ENCODE data around the gene ADAMTSL1.

The ADAMTSL1 gene

DNA sequence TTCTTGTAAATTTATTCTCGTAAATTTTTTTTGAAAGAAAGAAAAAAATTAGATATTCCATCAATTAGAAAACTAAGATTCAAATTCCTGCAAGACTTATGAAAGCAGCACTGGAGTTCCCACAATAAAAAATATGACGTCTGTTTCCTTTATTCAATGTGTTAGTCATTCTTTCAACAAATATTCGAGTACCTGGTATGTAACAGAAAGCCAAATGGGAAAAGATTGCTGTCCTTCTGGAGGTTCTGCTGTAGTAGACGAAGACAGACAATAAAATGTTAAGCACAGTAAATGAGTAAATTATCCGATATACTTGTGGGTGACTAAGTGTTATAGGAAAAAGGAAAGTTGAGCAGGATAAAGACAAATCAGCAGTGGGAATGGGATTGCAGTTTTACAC is 92.2 kb downstream of the ADAMTSL1 start:
- Histone ChIP-seq H3K27me3 (ENCODE audit: insufficient read depth, low read length) (no peaks in the 10 kb centered on the region), H3K4me3 (ENCODE audit: low read length) (no peak overlapping the region), H3K36me3 (ENCODE audit: insufficient read depth, low read length) (no peaks in the 10 kb centered on the region), H3K4me1 (ENCODE audit: insufficient read depth, low read length) (peaks cover 10% of the 10 kb centered on the region; the same call in 1 of the 2 replicates), H3K9me3 (ENCODE audit: insufficient read depth, low read depth, low read length) (no peaks in the 10 kb centered on the region), H3K9ac (ENCODE audit: low read depth, low read length) (no peak overlapping the region), H3K27ac (ENCODE audit: low read depth, low read length) (no peak overlapping the region)
- 93% methylated on average over 4 of the region's 5 CpGs for WGBS

DNA sequence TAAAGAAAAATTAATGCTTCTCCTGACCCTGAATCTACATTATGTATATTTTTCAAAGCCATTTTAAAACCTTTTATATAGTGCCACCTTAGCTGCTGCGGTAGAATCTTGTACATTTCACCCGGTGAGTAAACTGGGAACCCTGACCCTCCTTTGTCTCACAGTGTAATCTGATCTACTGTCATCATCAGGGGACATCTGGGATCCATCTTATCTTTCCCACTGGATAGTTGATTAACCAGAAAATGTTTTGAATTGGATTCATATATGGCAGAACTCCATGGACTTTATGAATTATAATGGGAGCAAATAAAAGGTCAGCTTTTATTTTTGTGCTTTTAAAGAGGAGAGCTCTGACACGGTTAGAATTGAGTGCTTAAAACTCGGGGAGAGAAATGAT is 95.0 kb downstream of the ADAMTSL1 start:
- no peaks in the 10 kb centered on the region for H3K27me3 ChIP-seq (ENCODE audit: insufficient read depth, low read length)
- H3K27ac ChIP-seq (ENCODE audit: low read depth, low read length): no peak overlapping the region
- H3K9me3 ChIP-seq (ENCODE audit: insufficient read depth, low read depth, low read length): no peaks in the 10 kb centered on the region
- 88% methylated on average over 4 of the region's 4 CpGs for WGBS
- H3K4me3 ChIP-seq (ENCODE audit: low read length): no peak overlapping the region
- no peak overlapping the region for H3K9ac ChIP-seq (ENCODE audit: low read depth, low read length)
- peaks cover 10% of the 10 kb centered on the region; the same call in 1 of the 2 replicates for H3K4me1 ChIP-seq (ENCODE audit: insufficient read depth, low read length)
- no peaks in the 10 kb centered on the region for H3K36me3 ChIP-seq (ENCODE audit: insufficient read depth, low read length)

DNA sequence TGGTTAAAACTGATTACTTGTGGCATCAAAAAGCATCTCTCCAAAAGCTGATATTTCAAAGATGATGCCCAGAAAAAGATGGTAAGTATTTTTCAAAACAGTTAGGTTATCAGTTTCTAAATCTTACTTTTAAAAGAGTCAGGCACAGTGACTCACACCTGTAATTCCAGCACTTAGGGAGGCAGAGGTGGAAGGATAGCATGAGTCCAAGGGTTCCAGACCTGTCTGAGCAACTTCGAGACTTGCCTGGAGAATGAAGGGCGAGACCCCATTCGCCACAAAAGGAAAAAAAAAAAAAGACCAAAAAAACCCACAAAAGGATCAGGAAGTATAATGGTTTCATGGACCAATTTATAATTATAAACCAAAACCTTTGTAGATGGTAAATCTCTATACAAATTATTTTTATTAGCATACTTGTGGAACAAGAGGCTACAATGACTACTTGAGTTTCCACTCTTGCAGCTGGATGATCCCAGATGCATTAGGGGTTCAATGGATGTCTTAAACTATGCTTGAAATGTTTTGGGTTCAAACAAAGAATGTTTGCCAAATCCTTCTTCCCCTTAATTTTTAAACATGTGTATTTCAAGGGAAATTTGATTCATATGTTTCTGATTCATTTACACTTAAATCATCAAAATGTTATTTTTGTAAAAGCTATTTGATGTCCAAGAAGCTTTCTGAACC is 96.1 kb downstream of the ADAMTSL1 start:
- H3K36me3 ChIP-seq (ENCODE audit: insufficient read depth, low read length): no peaks in the 10 kb centered on the region
- H3K27ac ChIP-seq (ENCODE audit: low read depth, low read length): no peak overlapping the region
- peaks cover 10% of the 10 kb centered on the region; the same call in 1 of the 2 replicates for H3K4me1 ChIP-seq (ENCODE audit: insufficient read depth, low read length)
- no peaks in the 10 kb centered on the region for H3K9me3 ChIP-seq (ENCODE audit: insufficient read depth, low read depth, low read length)
- no peaks in the 10 kb centered on the region for H3K27me3 ChIP-seq (ENCODE audit: insufficient read depth, low read length)
- no peak overlapping the region for H3K4me3 ChIP-seq (ENCODE audit: low read length)
- no peak overlapping the region for H3K9ac ChIP-seq (ENCODE audit: low read depth, low read length)
- 100% methylated on average over 1 of the region's 3 CpGs for WGBS

DNA sequence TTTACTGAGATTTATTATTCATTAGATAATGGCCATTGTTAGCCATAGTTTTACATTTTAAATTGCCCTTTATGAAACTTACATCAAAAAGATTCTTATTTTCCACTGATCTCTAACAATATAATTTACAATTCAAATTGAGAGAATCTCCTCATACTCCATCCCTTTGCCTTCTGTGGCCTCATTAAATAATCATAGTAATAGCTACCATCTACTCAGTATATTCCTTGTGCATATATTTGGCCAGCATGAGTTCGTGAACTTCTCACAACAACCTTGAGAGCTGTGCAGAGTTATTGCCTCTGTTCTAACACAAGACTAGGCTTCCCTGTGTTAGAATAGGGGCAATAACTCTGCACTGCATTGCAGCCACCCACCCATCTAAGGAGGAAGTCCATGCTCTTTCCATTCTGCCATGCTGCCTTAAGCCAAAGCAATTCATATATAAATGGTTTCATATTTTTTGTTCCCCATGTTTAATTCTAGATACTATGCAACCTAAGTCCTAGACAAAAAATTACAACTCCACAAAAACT is 99.1 kb downstream of the ADAMTSL1 start:
- H3K4me3 ChIP-seq (ENCODE audit: low read length): no peak overlapping the region
- H3K27me3 ChIP-seq (ENCODE audit: insufficient read depth, low read length): no peaks in the 10 kb centered on the region
- no peaks in the 10 kb centered on the region for H3K9me3 ChIP-seq (ENCODE audit: insufficient read depth, low read depth, low read length)
- H3K27ac ChIP-seq (ENCODE audit: low read depth, low read length): no peak overlapping the region
- whole genome bisulfite sequencing: 95% methylated on average over 1 of the region's 1 CpG
- no peak overlapping the region for H3K9ac ChIP-seq (ENCODE audit: low read depth, low read length)
- no peaks in the 10 kb centered on the region for H3K36me3 ChIP-seq (ENCODE audit: insufficient read depth, low read length)
- H3K4me1 ChIP-seq (ENCODE audit: insufficient read depth, low read length): peaks cover 7% of the 10 kb centered on the region; the same call in 1 of the 2 replicates

DNA sequence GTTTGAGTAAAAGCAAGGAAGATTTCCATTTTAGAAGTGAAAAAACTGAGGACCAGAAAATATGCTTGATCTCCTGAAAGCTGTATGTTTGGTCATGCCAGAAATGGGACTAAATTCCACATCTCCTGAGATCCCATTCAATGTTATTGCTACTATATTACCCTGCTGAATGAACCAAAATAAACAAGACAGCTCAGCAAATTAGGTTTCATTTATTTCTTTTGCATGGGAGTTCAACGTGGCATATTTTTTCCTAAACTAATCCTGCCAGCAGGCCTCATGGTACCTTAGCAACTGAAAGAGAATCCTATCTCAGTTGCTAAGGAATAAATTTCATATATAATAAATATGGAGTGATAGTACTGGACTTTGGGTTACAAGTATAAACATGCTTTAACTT is 101.7 kb downstream of the ADAMTSL1 start:
- 89% methylated on average over 1 of the region's 1 CpG for WGBS
- H3K27ac ChIP-seq (ENCODE audit: low read depth, low read length): no peak overlapping the region
- no peaks in the 10 kb centered on the region for H3K27me3 ChIP-seq (ENCODE audit: insufficient read depth, low read length)
- H3K9me3 ChIP-seq (ENCODE audit: insufficient read depth, low read depth, low read length): no peaks in the 10 kb centered on the region
- H3K4me1 ChIP-seq (ENCODE audit: insufficient read depth, low read length): no peaks in the 10 kb centered on the region
- H3K9ac ChIP-seq (ENCODE audit: low read depth, low read length): no peak overlapping the region
- no peaks in the 10 kb centered on the region for H3K36me3 ChIP-seq (ENCODE audit: insufficient read depth, low read length)
- no peak overlapping the region for H3K4me3 ChIP-seq (ENCODE audit: low read length)

DNA sequence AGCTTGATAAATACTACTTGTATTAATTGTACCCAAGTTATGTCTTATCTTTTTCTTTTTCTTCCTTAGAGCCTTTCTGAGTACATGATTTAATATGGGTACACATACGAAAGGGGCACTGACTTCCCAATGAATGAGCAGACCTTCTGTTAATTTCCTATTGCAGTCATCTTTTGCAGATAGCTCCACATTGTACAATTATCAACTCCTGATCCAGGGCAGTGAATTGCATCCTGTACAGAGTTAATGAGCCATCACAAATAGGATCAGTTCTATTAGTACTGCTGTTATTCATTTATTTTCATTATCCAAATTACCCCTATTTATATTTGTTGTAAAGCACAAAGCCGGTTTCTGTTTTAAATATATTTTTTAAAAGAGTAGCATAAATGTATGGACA is 105.6 kb downstream of the ADAMTSL1 start:
- H3K4me1 ChIP-seq (ENCODE audit: insufficient read depth, low read length): no peaks in the 10 kb centered on the region
- WGBS: 91% methylated on average over 1 of the region's 2 CpGs
- H3K27ac ChIP-seq (ENCODE audit: low read depth, low read length): no peak overlapping the region
- H3K36me3 ChIP-seq (ENCODE audit: insufficient read depth, low read length): no peaks in the 10 kb centered on the region
- no peak overlapping the region for H3K9ac ChIP-seq (ENCODE audit: low read depth, low read length)
- H3K27me3 ChIP-seq (ENCODE audit: insufficient read depth, low read length): no peaks in the 10 kb centered on the region
- H3K4me3 ChIP-seq (ENCODE audit: low read length): no peak overlapping the region
- no peaks in the 10 kb centered on the region for H3K9me3 ChIP-seq (ENCODE audit: insufficient read depth, low read depth, low read length)

DNA sequence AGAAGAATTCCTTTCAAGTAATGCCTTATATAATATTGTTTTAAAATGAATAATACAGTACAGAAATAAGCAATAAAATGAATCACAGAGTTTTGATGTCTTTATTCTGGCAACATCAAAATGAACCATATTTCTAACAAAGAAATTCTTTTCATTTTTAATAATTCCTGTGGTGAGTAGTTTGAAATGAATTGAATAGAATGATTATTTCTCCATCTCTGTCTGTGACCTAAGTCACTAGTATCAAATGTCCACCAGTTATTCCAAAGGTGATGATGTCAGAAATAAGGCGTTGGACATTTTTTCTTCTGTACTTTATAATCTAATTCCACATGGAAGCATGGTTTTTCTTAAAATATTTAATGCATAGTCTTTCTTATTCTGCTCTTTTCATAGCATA is 106.2 kb downstream of the ADAMTSL1 start:
- WGBS: no CpG with 5 or more reads among the region's 1 CpG
- H3K4me1 ChIP-seq (ENCODE audit: insufficient read depth, low read length): no peaks in the 10 kb centered on the region
- no peaks in the 10 kb centered on the region for H3K36me3 ChIP-seq (ENCODE audit: insufficient read depth, low read length)
- H3K27ac ChIP-seq (ENCODE audit: low read depth, low read length): no peak overlapping the region
- no peaks in the 10 kb centered on the region for H3K27me3 ChIP-seq (ENCODE audit: insufficient read depth, low read length)
- H3K9me3 ChIP-seq (ENCODE audit: insufficient read depth, low read depth, low read length): no peaks in the 10 kb centered on the region
- H3K4me3 ChIP-seq (ENCODE audit: low read length): no peak overlapping the region
- H3K9ac ChIP-seq (ENCODE audit: low read depth, low read length): no peak overlapping the region

DNA sequence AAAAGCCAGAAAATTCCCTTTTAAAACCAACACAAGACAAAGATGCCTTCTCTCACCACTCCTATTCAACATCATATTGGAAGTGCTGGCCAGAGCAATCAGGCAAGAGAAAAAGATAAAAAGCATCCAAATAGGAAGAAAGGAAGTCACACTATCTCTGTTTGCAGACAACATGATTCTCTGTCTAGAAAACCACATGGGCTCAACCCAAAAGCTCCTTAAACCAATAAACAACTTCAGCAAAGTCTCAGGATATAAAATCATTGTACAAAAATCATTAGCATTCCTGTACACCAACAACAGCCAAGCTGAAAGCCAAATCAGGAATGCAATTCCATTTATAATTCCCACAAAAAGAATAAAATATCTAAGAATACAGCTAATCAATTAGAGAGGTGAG is 112.0 kb downstream of the ADAMTSL1 start:
- no peak overlapping the region for H3K9ac ChIP-seq (ENCODE audit: low read depth, low read length)
- no peaks in the 10 kb centered on the region for H3K4me1 ChIP-seq (ENCODE audit: insufficient read depth, low read length)
- H3K36me3 ChIP-seq (ENCODE audit: insufficient read depth, low read length): no peaks in the 10 kb centered on the region
- no peaks in the 10 kb centered on the region for H3K27me3 ChIP-seq (ENCODE audit: insufficient read depth, low read length)
- H3K9me3 ChIP-seq (ENCODE audit: insufficient read depth, low read depth, low read length): peaks cover 3% of the 10 kb centered on the region; the same call in 1 of the 2 replicates
- no peak overlapping the region for H3K27ac ChIP-seq (ENCODE audit: low read depth, low read length)
- H3K4me3 ChIP-seq (ENCODE audit: low read length): no peak overlapping the region

DNA sequence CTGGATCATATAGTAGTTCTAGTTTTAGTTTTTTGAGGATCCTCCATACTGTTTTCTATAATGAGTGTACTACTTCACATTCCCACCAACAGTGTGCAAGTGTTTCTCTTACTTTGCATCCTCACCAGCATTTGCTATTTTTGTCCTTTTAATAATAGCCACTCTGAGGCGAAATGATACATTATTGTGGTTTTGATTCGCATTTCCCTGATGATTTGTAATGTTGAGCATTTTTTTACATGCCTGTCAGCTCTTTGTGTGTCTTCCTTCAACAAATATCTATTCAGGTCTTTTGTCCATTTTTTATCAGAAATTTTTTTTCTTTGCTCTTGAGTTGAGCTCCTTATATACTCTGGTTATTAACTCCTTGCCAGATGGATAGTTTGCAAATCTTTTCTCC is 114.0 kb downstream of the ADAMTSL1 start:
- Histone ChIP-seq H3K27me3 (ENCODE audit: insufficient read depth, low read length) (no peaks in the 10 kb centered on the region), H3K4me1 (ENCODE audit: insufficient read depth, low read length) (no peaks in the 10 kb centered on the region), H3K27ac (ENCODE audit: low read depth, low read length) (no peak overlapping the region), H3K4me3 (ENCODE audit: low read length) (no peak overlapping the region), H3K36me3 (ENCODE audit: insufficient read depth, low read length) (no peaks in the 10 kb centered on the region), H3K9me3 (ENCODE audit: insufficient read depth, low read depth, low read length) (peaks cover 12% of the 10 kb centered on the region), H3K9ac (ENCODE audit: low read depth, low read length) (no peak overlapping the region)
- WGBS: 100% methylated on average over 2 of the region's 2 CpGs

DNA sequence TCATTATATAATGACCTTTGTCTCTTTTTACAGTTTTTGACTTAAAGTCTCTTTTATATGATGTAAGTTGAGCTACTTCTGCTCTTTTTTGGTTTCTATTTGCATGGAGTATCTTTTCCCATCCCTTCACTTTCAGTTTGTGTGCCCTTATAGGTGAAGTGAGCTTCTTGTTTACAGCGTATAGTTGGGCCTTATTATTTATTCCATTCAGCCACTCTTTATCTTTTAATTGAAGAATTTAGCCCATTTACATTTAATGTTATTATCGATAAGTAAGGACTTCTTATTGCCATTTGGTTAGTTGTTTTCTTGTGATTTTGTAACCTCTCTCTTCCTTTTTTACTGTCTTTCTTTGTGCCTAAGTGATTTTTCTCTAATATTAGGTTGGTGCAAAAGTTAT is 117.3 kb downstream of the ADAMTSL1 start:
- Histone ChIP-seq H3K9me3 (ENCODE audit: insufficient read depth, low read depth, low read length) (peaks cover 12% of the 10 kb centered on the region), H3K4me1 (ENCODE audit: insufficient read depth, low read length) (no peaks in the 10 kb centered on the region), H3K9ac (ENCODE audit: low read depth, low read length) (no peak overlapping the region), H3K27me3 (ENCODE audit: insufficient read depth, low read length) (no peaks in the 10 kb centered on the region), H3K36me3 (ENCODE audit: insufficient read depth, low read length) (no peaks in the 10 kb centered on the region), H3K27ac (ENCODE audit: low read depth, low read length) (no peak overlapping the region), H3K4me3 (ENCODE audit: low read length) (no peak overlapping the region)
- WGBS: no CpG with 5 or more reads among the region's 2 CpGs

DNA sequence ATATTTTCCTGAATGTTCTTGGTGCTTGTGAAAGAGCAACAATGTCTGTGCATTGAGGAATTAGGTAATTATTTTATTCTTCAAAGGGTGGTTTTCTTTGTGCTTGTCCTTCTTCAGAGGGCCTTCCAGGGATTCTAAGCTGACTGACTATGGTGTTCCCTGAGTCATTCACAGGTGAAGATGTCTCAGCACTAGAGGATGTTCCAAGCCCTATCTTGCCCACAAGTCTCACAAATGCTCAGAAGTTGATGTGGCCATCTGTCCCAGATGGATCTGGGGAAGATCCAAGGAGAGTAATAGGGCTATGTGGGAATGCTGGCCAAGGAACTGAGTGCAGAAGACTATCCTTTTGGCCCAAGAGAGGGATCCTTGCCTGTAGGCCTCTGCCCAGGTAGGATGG is 120.9 kb downstream of the ADAMTSL1 start:
- peaks cover 12% of the 10 kb centered on the region for H3K9me3 ChIP-seq (ENCODE audit: insufficient read depth, low read depth, low read length)
- no peaks in the 10 kb centered on the region for H3K36me3 ChIP-seq (ENCODE audit: insufficient read depth, low read length)
- no peaks in the 10 kb centered on the region for H3K4me1 ChIP-seq (ENCODE audit: insufficient read depth, low read length)
- H3K9ac ChIP-seq (ENCODE audit: low read depth, low read length): no peak overlapping the region
- no peaks in the 10 kb centered on the region for H3K27me3 ChIP-seq (ENCODE audit: insufficient read depth, low read length)
- no peak overlapping the region for H3K4me3 ChIP-seq (ENCODE audit: low read length)
- no peak overlapping the region for H3K27ac ChIP-seq (ENCODE audit: low read depth, low read length)

DNA sequence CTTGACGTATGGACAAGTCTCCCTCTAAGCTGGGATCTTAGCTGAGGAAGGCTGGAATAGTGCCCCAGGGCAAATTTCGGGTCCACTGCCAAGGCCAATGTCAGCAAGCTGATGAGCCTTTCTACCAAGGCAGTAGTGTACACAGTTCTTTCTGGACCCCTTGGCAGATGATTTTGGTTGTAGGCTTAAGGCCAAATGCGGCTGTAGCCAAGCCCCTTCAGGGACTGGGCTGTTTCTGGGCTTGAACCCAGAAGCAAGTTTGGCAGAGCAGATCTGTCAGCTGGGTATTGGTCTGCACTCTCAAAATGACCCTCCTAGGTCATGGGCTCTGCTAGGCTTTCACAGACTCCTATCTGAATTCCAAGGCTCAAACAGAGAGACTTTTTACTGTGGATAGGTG is 121.6 kb downstream of the ADAMTSL1 start:
- no peak overlapping the region for H3K4me3 ChIP-seq (ENCODE audit: low read length)
- 90% methylated on average over 3 of the region's 3 CpGs for WGBS

More for the DNA sequence above, 121.6 kb downstream of the ADAMTSL1 start:
- peaks cover 12% of the 10 kb centered on the region for H3K9me3 ChIP-seq (ENCODE audit: insufficient read depth, low read depth, low read length)
- H3K9ac ChIP-seq (ENCODE audit: low read depth, low read length): no peak overlapping the region
- no peaks in the 10 kb centered on the region for H3K36me3 ChIP-seq (ENCODE audit: insufficient read depth, low read length)
- no peak overlapping the region for H3K27ac ChIP-seq (ENCODE audit: low read depth, low read length)
- H3K27me3 ChIP-seq (ENCODE audit: insufficient read depth, low read length): no peaks in the 10 kb centered on the region
- H3K4me1 ChIP-seq (ENCODE audit: insufficient read depth, low read length): no peaks in the 10 kb centered on the region

Data from HUES64 (cell line).